Measurements from ENCODE around the gene PIERCE2.

DNA sequence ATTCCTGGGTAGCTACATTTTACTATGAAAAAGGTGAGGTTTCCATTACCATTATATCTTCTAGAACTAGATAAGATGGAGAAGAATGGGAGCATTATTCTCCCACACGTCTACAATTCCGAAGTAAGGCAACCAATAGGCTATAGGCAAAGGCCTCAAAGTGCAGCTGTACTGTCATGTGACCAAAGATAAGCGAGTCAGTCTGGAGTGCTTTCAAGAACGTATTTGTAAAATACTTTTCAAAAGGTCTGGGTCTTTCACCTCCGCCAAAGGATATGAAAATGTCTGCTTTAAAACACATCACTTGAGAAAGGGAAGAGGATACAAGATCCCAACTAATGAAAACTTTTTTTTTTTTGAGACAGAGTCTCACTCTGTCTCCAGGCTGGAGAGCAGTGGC, 10.1 kb upstream of the PIERCE2 start:
- TF ChIP-seq, protein P1, sequence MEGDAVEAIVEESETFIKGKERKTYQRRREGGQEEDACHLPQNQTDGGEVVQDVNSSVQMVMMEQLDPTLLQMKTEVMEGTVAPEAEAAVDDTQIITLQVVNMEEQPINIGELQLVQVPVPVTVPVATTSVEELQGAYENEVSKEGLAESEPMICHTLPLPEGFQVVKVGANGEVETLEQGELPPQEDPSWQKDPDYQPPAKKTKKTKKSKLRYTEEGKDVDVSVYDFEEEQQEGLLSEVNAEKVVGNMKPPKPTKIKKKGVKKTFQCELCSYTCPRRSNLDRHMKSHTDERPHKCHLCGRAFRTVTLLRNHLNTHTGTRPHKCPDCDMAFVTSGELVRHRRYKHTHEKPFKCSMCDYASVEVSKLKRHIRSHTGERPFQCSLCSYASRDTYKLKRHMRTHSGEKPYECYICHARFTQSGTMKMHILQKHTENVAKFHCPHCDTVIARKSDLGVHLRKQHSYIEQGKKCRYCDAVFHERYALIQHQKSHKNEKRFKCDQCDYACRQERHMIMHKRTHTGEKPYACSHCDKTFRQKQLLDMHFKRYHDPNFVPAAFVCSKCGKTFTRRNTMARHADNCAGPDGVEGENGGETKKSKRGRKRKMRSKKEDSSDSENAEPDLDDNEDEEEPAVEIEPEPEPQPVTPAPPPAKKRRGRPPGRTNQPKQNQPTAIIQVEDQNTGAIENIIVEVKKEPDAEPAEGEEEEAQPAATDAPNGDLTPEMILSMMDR (IDR thresholded peaks at IDR 0.05), result no peak
- TF ChIP-seq POLR2A (IDR thresholded peaks at IDR 0.05), result no peak

Measured in sigmoid colon (tissue), 3 donors.